ENCODE results near the gene DNAJB12.
"Not testable (repeated sequence)": the region's sequence is repeated elsewhere in the genome, so short reads cannot be mapped to it uniquely, and the experiment has no call there.

Gene DNAJB12

GRCh38 chr10:72354356-72355213 is at the start of gene DNAJB12:
Gene DNAJB12 (minus strand): TSS chr10:72354919. CDS start chr10:72354897, 22 bp downstream.
- DNase-seq, result peak; percentile 95

- not testable (repeated sequence) for DNase-seq
Measured at GRCh38 chr10:72395581-72395980, 40.9 kb upstream of the DNAJB12 start.

- no peak for DNase-seq
Measured at GRCh38 chr10:72392571-72392970, 37.9 kb upstream of the DNAJB12 start.

- no peak for DNase-seq
Measured at GRCh38 chr10:72390764-72391163, 36.0 kb upstream of the DNAJB12 start.

GRCh38 chr10:72389716-72390115 is 35.0 kb upstream of the DNAJB12 start:
- no peak for DNase-seq

GRCh38 chr10:72389014-72389413 is 34.3 kb upstream of the DNAJB12 start:
- no peak for DNase-seq

GRCh38 chr10:72388062-72388461 is 33.3 kb upstream of the DNAJB12 start:
- DNase-seq, result no peak

GRCh38 chr10:72386916-72387586 is 32.3 kb upstream of the DNAJB12 start:
- DNase-seq, result no peak

- DNase-seq, result no peak
Measured at GRCh38 chr10:72385724-72386123, 31.0 kb upstream of the DNAJB12 start.

GRCh38 chr10:72384982-72385381 is 30.3 kb upstream of the DNAJB12 start:
- DNase-seq, result not testable (repeated sequence)

GRCh38 chr10:72379776-72380175 is 25.1 kb upstream of the DNAJB12 start:
- no peak for DNase-seq

- DNase-seq, result no peak
Measured at GRCh38 chr10:72379062-72379461, 24.3 kb upstream of the DNAJB12 start.

GRCh38 chr10:72375585-72375984 is 20.9 kb upstream of the DNAJB12 start:
- DNase-seq, result no peak

- no peak for DNase-seq
Measured at GRCh38 chr10:72375173-72375572, 20.5 kb upstream of the DNAJB12 start.

- no peak for DNase-seq
Measured at GRCh38 chr10:72370201-72370722, 15.5 kb upstream of the DNAJB12 start.

GRCh38 chr10:72367301-72367960 is 12.7 kb upstream of the DNAJB12 start:
- DNase-seq, result no peak

- DNase-seq, result no peak
Measured at GRCh38 chr10:72365106-72365895, 10.6 kb upstream of the DNAJB12 start.

- peak; percentile 89 for DNase-seq
Measured at GRCh38 chr10:72364239-72364777, 9.6 kb upstream of the DNAJB12 start.

- DNase-seq, result no peak
Measured at GRCh38 chr10:72356987-72357386, 2.3 kb upstream of the DNAJB12 start.

GRCh38 chr10:72356115-72356514 is 1.4 kb upstream of the DNAJB12 start:
- DNase-seq, result no peak

GRCh38 chr10:72355214-72355555 is 466 bp upstream of the DNAJB12 start:
- no peak for DNase-seq

GRCh38 chr10:72353965-72354355 is 759 bp downstream of the DNAJB12 start:
- DNase-seq, result peak; percentile 56

Measured in NCI-H510A treated with DMSO at 0.1 percent for 48 hours (cell line).